SIG-M5 (cell line): ENCODE data around the gene CITED1.

ENCODE experiments used
- DNase-seq: peaks from one replicate; lab custom pipeline; 2025; lab: John Stamatoyannopoulos, UW

Gene CITED1

GRCh38 chrX:72308566-72309296, 3.0 kb upstream of the CITED1 start:
- DNase-seq: no peak

GRCh38 chrX:72308209-72308565, 2.5 kb upstream of the CITED1 start:
- no peak for DNase-seq

GRCh38 chrX:72307646-72308051, 1.9 kb upstream of the CITED1 start:
- no peak for DNase-seq

- no peak for DNase-seq
Observed at GRCh38 chrX:72306851-72307645, 1.3 kb upstream of the CITED1 start.

GRCh38 chrX:72306085-72306801, 529 bp upstream of the CITED1 start:
- DNase-seq: no peak

- no peak for DNase-seq
Observed at GRCh38 chrX:72304877-72305276, 837 bp downstream of the CITED1 start.

- no peak for DNase-seq
Observed at GRCh38 chrX:72301781-72302180, 3.9 kb downstream of the CITED1 start.

- DNase-seq: no peak
Observed at GRCh38 chrX:72299891-72300630, 5.7 kb downstream of the CITED1 start.

- DNase-seq: no peak
Observed at GRCh38 chrX:72297953-72298730, 7.6 kb downstream of the CITED1 start.

- DNase-seq: no peak
Observed at GRCh38 chrX:72296991-72297390, 8.7 kb downstream of the CITED1 start.

- DNase-seq: no peak
Observed at GRCh38 chrX:72295745-72296144, 10.0 kb downstream of the CITED1 start.

GRCh38 chrX:72294497-72294896, 11.2 kb downstream of the CITED1 start:
- DNase-seq: no peak

GRCh38 chrX:72282302-72282701, 23.4 kb downstream of the CITED1 start:
- no peak for DNase-seq

GRCh38 chrX:72280321-72280845, 25.3 kb downstream of the CITED1 start:
- DNase-seq: no peak

- DNase-seq: no peak
Observed at GRCh38 chrX:72276478-72276953, 29.2 kb downstream of the CITED1 start.

GRCh38 chrX:72274526-72274925, 31.2 kb downstream of the CITED1 start:
- DNase-seq: no peak

GRCh38 chrX:72273718-72274117, 32.0 kb downstream of the CITED1 start:
- DNase-seq: no peak

GRCh38 chrX:72272868-72273267, 32.8 kb downstream of the CITED1 start:
- no peak for DNase-seq

- DNase-seq: no peak
Observed at GRCh38 chrX:72271812-72272211, 33.9 kb downstream of the CITED1 start.

- no peak for DNase-seq
Observed at GRCh38 chrX:72271091-72271788, 34.5 kb downstream of the CITED1 start.
